ENCODE measurements around the gene DEK.

DNA sequence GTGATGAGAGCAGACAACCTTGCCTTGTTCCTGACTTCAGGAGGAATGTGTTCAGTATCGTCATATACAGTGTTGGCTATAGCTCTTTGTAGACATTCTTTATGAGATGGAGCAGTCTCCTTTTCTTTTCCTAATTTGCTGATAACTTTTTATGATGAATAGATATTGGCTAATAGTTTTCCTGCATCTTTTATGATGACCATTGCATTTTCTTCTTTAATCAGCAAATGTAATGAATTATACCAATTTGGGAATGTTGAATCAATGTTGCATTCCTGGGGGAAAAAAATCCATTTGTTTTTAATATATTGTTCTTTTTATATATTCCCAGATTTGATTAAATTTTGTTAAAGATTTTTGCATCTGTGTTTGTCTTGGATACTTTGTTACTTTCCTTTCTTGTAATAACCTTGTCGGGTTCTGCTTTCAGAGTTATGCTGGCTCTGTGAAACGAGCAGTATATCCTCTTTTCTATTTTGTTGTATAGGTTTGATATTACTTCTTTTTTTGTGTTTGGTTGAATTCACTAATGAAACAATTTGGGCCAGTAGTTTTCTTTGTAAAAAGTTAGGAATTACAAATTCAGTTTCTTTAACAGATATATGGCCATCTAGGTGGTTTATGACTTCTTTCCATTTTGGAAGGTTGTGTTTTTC, 85.2 kb downstream of the DEK start:
- TF ChIP-seq, protein P1, sequence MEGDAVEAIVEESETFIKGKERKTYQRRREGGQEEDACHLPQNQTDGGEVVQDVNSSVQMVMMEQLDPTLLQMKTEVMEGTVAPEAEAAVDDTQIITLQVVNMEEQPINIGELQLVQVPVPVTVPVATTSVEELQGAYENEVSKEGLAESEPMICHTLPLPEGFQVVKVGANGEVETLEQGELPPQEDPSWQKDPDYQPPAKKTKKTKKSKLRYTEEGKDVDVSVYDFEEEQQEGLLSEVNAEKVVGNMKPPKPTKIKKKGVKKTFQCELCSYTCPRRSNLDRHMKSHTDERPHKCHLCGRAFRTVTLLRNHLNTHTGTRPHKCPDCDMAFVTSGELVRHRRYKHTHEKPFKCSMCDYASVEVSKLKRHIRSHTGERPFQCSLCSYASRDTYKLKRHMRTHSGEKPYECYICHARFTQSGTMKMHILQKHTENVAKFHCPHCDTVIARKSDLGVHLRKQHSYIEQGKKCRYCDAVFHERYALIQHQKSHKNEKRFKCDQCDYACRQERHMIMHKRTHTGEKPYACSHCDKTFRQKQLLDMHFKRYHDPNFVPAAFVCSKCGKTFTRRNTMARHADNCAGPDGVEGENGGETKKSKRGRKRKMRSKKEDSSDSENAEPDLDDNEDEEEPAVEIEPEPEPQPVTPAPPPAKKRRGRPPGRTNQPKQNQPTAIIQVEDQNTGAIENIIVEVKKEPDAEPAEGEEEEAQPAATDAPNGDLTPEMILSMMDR (conservative IDR thresholded peaks at IDR 0.05 in 1 of 2, IDR thresholded peaks at IDR 0.05 in 1 of 2; ENCODE audit: extremely low read depth in 1 of 2, insufficient read depth in 1 of 2, low read depth in 1 of 2, low read length in 2 of 2) = no peak
- no peak for TF ChIP-seq EZH2 (IDR thresholded peaks at IDR 0.05; ENCODE audit: borderline replicate concordance, low read length)
